ENCODE data around the gene THEMIS2. TPM values are rescaled to one million over a fixed set of nuclear protein-coding genes. Genes with fewer than 3 reads are reported as not detected.

Gene THEMIS2
- polyA plus RNA-seq, 1 donor (not counting 4 experiments of a cell fraction or from before 2014, with no cell fraction given) = 1.3 TPM

- Histone ChIP-seq H3K79me2 (ENCODE audit: control insufficient read depth, insufficient read depth, low read length) (peaks cover 60% of the 10 kb centered on the region), H3K9me1 (ENCODE audit: control insufficient read depth, extremely low read depth, insufficient read depth, low read length) (no peaks in the 10 kb centered on the region), H3K4me3 (ENCODE audit: control insufficient read depth in 2 of 3, extremely low read depth in 1 of 3, insufficient read depth in 2 of 3, low read depth in 1 of 3, low read length in 3 of 3) (peak overlapping the region in 1 of 3 experiments; percentile 94), H4K20me1 (ENCODE audit: control insufficient read depth, extremely low read depth, insufficient read depth, low read length) (no peaks in the 10 kb centered on the region), H3K27me3 (ENCODE audit: control insufficient read depth, extremely low read depth, insufficient read depth, low read length) (no peaks in the 10 kb centered on the region), H3K36me3 (ENCODE audit: control insufficient read depth in 2 of 2, extremely low read depth in 1 of 2, insufficient read depth in 2 of 2, low read length in 2 of 2) (peaks cover 5 to 12% of the 10 kb centered on the region in 2 experiments), H3K4me2 (ENCODE audit: control insufficient read depth, extremely low read depth, insufficient read depth, low read depth, low read length) (peak overlapping the region; percentile 89), H3K9ac (ENCODE audit: control insufficient read depth, extremely low read depth, insufficient read depth, low read length) (no peak overlapping the region), H3K4me1 (ENCODE audit: control insufficient read depth, extremely low read depth, insufficient read depth, low read length) (peaks cover 14% of the 10 kb centered on the region), H3K27ac (ENCODE audit: control insufficient read depth, insufficient read depth, low read length) (peak overlapping the region; percentile 11), H2AFZ (ENCODE audit: control insufficient read depth, low read length) (no peak overlapping the region), H3K9me3 (ENCODE audit: control insufficient read depth, low read depth, low read length) (no peaks in the 10 kb centered on the region)
- FAIRE-seq = peak; percentile 61
- no peak for DNase-seq (ENCODE audit: low read depth, low spot score)
- no peak for TF ChIP-seq EZH2 (IDR thresholded peaks at IDR 0.05; ENCODE audit: low read length)
- TF ChIP-seq, protein P1, sequence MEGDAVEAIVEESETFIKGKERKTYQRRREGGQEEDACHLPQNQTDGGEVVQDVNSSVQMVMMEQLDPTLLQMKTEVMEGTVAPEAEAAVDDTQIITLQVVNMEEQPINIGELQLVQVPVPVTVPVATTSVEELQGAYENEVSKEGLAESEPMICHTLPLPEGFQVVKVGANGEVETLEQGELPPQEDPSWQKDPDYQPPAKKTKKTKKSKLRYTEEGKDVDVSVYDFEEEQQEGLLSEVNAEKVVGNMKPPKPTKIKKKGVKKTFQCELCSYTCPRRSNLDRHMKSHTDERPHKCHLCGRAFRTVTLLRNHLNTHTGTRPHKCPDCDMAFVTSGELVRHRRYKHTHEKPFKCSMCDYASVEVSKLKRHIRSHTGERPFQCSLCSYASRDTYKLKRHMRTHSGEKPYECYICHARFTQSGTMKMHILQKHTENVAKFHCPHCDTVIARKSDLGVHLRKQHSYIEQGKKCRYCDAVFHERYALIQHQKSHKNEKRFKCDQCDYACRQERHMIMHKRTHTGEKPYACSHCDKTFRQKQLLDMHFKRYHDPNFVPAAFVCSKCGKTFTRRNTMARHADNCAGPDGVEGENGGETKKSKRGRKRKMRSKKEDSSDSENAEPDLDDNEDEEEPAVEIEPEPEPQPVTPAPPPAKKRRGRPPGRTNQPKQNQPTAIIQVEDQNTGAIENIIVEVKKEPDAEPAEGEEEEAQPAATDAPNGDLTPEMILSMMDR (optimal IDR thresholded peaks at IDR 0.05 in 1 of 3, IDR thresholded peaks at IDR 0.05 in 1 of 3, conservative IDR thresholded peaks at IDR 0.05 in 1 of 3; ENCODE audit: extremely low read depth in 1 of 3, insufficient read depth in 2 of 3, low read length in 3 of 3) = no peak
- dilution Hi-C loops (cut with MboI; ENCODE audit: extremely low pct_ligation_motif_present, low sequenced_read_pairs) = no loop called here
These were observed 39.6 kb upstream of the THEMIS2 start for GRCh38 chr1:27832762-27833161.

DNA sequence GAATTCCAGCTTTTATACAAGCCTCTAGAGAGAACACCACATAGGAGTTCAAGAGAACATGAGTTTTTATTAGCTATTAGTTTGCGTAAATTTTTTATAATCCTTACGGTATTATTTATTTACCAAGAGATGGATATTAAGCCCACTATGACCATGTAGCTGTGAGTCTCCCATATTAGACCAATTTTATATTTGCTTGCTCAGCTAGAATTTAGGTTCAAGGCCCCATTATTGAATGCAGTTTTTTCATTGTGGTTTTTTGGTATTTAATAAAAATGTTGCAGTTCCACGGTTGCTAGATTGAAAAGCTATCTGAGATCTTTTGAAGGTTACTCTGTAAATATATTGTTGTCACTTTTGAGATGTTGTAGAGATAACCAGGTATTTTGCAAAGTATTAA is 38.9 kb upstream of the THEMIS2 start:
- H3K27me3 ChIP-seq (ENCODE audit: control insufficient read depth, extremely low read depth, insufficient read depth, low read length) = no peaks in the 10 kb centered on the region
- no peak overlapping the region for H3K4me3 ChIP-seq (ENCODE audit: control insufficient read depth in 2 of 3, extremely low read depth in 1 of 3, insufficient read depth in 2 of 3, low read depth in 1 of 3, low read length in 3 of 3)
- no peak overlapping the region for H3K27ac ChIP-seq (ENCODE audit: control insufficient read depth, insufficient read depth, low read length)
- no peak overlapping the region for H3K4me2 ChIP-seq (ENCODE audit: control insufficient read depth, extremely low read depth, insufficient read depth, low read depth, low read length)
- no peak for FAIRE-seq
- TF ChIP-seq EZH2 (IDR thresholded peaks at IDR 0.05; ENCODE audit: low read length) = no peak
- TF ChIP-seq, protein P1 (optimal IDR thresholded peaks at IDR 0.05 in 1 of 3, IDR thresholded peaks at IDR 0.05 in 1 of 3, conservative IDR thresholded peaks at IDR 0.05 in 1 of 3; ENCODE audit: extremely low read depth in 1 of 3, insufficient read depth in 2 of 3, low read length in 3 of 3) = no peak
- no peak for DNase-seq (ENCODE audit: low read depth, low spot score)
- H3K36me3 ChIP-seq (ENCODE audit: control insufficient read depth in 2 of 2, extremely low read depth in 1 of 2, insufficient read depth in 2 of 2, low read length in 2 of 2) = peaks cover 5 to 12% of the 10 kb centered on the region in 2 experiments
- dilution Hi-C loops (cut with MboI; ENCODE audit: extremely low pct_ligation_motif_present, low sequenced_read_pairs) = no loop called here
- H3K79me2 ChIP-seq (ENCODE audit: control insufficient read depth, insufficient read depth, low read length) = peaks cover 64% of the 10 kb centered on the region
- peaks cover 14% of the 10 kb centered on the region for H3K4me1 ChIP-seq (ENCODE audit: control insufficient read depth, extremely low read depth, insufficient read depth, low read length)
- H3K9me3 ChIP-seq (ENCODE audit: control insufficient read depth, low read depth, low read length) = no peaks in the 10 kb centered on the region
- H3K9ac ChIP-seq (ENCODE audit: control insufficient read depth, extremely low read depth, insufficient read depth, low read length) = no peak overlapping the region
- H3K9me1 ChIP-seq (ENCODE audit: control insufficient read depth, extremely low read depth, insufficient read depth, low read length) = no peaks in the 10 kb centered on the region
- no peak overlapping the region for H2AFZ ChIP-seq (ENCODE audit: control insufficient read depth, low read length)
- no peaks in the 10 kb centered on the region for H4K20me1 ChIP-seq (ENCODE audit: control insufficient read depth, extremely low read depth, insufficient read depth, low read length)
